HFF-Myc (cell line): ENCODE measurements around the gene LCNL1.

Source experiments
- DNase-seq: peaks from one replicate; pipeline ENCODE4 v3.0.0-alpha.2; 2011; ENCODE audit warnings: low read depth; ENCODE audit errors: extremely low read depth
- H3K4me3 ChIP-seq: replicated peaks from 2 replicates; pipeline ENCODE4 v1.5.1; 2011; ENCODE audit warnings: low read depth, mild to moderate bottlenecking, control low read depth, low read length
- CTCF ChIP-seq: IDR thresholded peaks from 2 replicates; pipeline ENCODE4 v1.5.1; 2012; ENCODE audit warnings: mild to moderate bottlenecking, low read depth, low read length, control low read depth; ENCODE audit errors: missing control alignments

The LCNL1 gene

GRCh38 chr9:136978865-136979544, 3.8 kb upstream of the LCNL1 start:
- no peak overlapping the region for H3K4me3 ChIP-seq
- no peak for DNase-seq
- no peak for TF ChIP-seq CTCF

- DNase-seq: no peak
- H3K4me3 ChIP-seq: no peak overlapping the region
- TF ChIP-seq CTCF: no peak
These were observed 2.8 kb upstream of the LCNL1 start for GRCh38 chr9:136979769-136980587.

GRCh38 chr9:136980669-136981478, 1.9 kb upstream of the LCNL1 start:
- no peak for DNase-seq
- H3K4me3 ChIP-seq: no peak overlapping the region
- TF ChIP-seq CTCF: no peak

GRCh38 chr9:136981588-136982231, 1.1 kb upstream of the LCNL1 start:
- H3K4me3 ChIP-seq: no peak overlapping the region
- DNase-seq: no peak
- TF ChIP-seq CTCF: no peak

- H3K4me3 ChIP-seq: no peak overlapping the region
- DNase-seq: no peak
These were observed 374 bp downstream of the LCNL1 start for GRCh38 chr9:136983167-136983566.

More at GRCh38 chr9:136983167-136983566, 374 bp downstream of the LCNL1 start:
- TF ChIP-seq CTCF: no peak
